ENCODE data around the gene MAN2A2. TPM values are rescaled to one million over a fixed set of nuclear protein-coding genes. Genes with fewer than 3 reads are reported as not detected.

The MAN2A2 gene
- total RNA-seq (2022; extraction: Qiagen RNA extraction), result 23.5 to 29.6 TPM (median 24.9 TPM) in 5 replicates

GRCh38 chr15:90902840-90903732 is at the start of gene MAN2A2:
Gene MAN2A2, plus strand, starts transcription at chr15:90903302. Its CDS starts 906 bp downstream, at chr15:90904208.

GRCh38 chr15:90868261-90868689 is 34.8 kb upstream of the MAN2A2 start, which contains the start of gene FURIN:
Gene FURIN, plus strand, starts transcription at chr15:90868588. Its CDS starts 7,153 bp downstream, at chr15:90875741.

DNA sequence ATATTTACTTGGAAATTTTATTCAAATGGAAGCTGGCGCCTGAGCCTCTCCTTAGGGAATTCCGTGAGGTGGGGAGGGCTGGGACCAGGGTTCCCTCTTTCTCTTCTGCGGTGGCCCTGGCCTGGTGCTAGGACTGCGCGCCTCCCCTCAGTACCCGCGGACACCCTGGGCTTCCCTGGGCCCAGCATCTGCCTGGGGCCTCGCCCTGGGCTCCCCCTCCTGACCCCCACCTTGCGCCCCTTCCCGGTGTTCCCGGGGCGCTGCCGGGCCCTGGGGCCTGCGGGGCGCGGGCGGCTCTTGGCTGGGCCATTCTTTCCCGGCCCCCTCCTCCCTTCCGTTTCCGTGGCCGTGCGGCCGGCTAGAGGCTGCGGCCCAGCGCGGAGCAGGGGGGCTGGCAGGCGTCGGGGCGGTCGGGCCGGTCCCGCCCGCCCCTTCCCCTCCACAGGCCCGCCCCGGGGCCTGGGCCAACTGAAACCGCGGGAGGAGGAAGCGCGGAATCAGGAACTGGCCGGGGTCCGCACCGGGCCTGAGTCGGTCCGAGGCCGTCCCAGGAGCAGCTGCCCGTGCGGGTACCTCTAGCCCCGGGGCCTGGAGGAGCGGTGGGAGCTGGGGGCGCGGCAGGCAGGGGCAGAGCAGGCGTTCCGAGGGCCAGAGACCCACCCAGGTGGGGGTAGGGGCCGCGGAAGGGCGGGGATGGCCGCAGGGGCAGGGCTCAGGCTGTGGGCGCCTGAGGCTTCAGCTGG is 19.0 kb upstream of the MAN2A2 start, which contains the start of gene FES:
Gene FES, plus strand, starts transcription at position 529 of the 743 bp plus-strand sequence. CDS start 542 bp downstream, outside the sequence.

DNA sequence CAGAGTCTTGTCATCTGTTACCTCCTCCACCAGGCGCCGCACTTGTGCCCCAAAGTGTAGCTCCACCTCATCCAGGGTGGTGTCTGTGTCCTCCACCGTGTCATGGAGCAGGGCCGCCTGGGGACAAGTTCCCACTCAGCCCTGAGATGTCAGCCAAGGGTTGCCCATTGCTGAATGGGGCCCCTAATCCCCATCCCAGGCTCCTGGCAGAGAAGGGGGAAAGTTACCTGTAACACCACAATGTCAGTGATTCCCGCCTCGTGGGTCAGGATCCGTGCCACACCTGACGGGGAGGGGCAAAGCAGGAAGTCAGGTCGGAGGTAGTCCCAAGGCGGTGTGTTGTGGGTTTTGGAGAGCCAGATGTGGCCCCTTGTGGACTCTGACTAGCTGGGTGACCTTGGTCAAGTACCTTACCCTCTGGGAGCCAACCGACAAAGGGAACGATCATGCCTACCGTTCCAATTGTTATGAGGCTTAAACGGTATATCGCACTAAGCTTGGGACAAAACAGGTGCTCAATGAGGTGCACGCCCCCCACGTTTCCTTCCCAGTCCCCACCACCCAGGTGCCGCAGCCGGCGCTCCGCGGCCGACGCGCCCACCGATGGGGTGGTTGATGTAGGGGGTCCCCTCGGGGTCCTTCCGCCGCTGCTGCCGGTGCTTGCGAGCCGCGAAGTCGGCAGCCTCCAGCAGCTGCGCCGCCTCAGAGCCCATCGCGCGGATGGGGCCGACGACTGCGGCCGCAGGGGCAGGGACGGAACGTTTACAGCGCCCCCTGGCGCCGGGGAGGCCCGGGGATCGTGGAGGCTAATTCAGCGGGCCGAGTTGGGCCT is 28.9 kb downstream of the MAN2A2 start, which contains the start of gene HDDC3:
Gene HDDC3, minus strand, starts transcription at position 722 of the 832 bp plus-strand sequence. Its CDS starts 9 bp downstream, at position 713.

GRCh38 chr15:90934949-90935751 is 32.0 kb downstream of the MAN2A2 start, which contains the start of gene UNC45A:
Gene UNC45A, plus strand, starts transcription at chr15:90935285. Its CDS starts 40 bp downstream, at chr15:90935325.

GRCh38 chr15:90954712-90955623 is 51.9 kb downstream of the MAN2A2 start, which contains the start of gene RCCD1:
Gene RCCD1, plus strand, starts transcription at chr15:90954884. Its CDS starts 1,851 bp downstream, at chr15:90956735.

Other genes starting within 250 kb of the MAN2A2 start
- gene BLM, start 186.0 kb upstream of the MAN2A2 start, total RNA-seq (2022; extraction: Qiagen RNA extraction), result 12.1 to 13.6 TPM (median 12.9 TPM) in 5 replicates
- gene FURIN, start 34.7 kb upstream of the MAN2A2 start, total RNA-seq (2022; extraction: Qiagen RNA extraction), result 51.5 to 62.8 TPM (median 59.0 TPM) in 5 replicates
- gene FES, start 18.8 kb upstream of the MAN2A2 start, total RNA-seq (2022; extraction: Qiagen RNA extraction), result 0.46 to 0.89 TPM (median 0.85 TPM) in 5 replicates
- gene HDDC3, start 29.2 kb downstream of the MAN2A2 start, total RNA-seq (2022; extraction: Qiagen RNA extraction), result 27.9 to 36.4 TPM (median 35.4 TPM) in 5 replicates
- 52.3 to 61.9 TPM (median 55.0 TPM) in 5 replicates for gene UNC45A, start 32.0 kb downstream of the MAN2A2 start, total RNA-seq (2022; extraction: Qiagen RNA extraction)
- gene RCCD1, start 51.6 kb downstream of the MAN2A2 start, total RNA-seq (2022; extraction: Qiagen RNA extraction), result 23.5 to 44.0 TPM (median 36.6 TPM) in 5 replicates
- 173 to 247 TPM (median 202 TPM) in 5 replicates for gene PRC1, start 91.2 kb downstream of the MAN2A2 start, total RNA-seq (2022; extraction: Qiagen RNA extraction)
- 12.9 to 16.5 TPM (median 14.6 TPM) in 5 replicates for gene VPS33B, start 119.3 kb downstream of the MAN2A2 start, total RNA-seq (2022; extraction: Qiagen RNA extraction)
- 0.13 to 0.28 TPM (median 0.15 TPM) in 5 replicates for gene SV2B, start 197.0 kb downstream of the MAN2A2 start, total RNA-seq (2022; extraction: Qiagen RNA extraction)

Measured in A549 treated with AZD2906 at 1 μM for 4 hours (cell line).